H9 (cell line): ENCODE measurements around the gene DENND4A. TPM values are rescaled to one million over a fixed set of nuclear protein-coding genes. Genes with fewer than 3 reads are reported as not detected.

ENCODE experiments used
- DNase-seq: peaks from one replicate; pipeline ENCODE4 v3.0.0-alpha.2; 2017
- H2AFZ ChIP-seq: one replicate; pipeline ENCODE4 v1.6.1; 2013; ENCODE audit warnings: mild to moderate bottlenecking, low read length, control low read depth, moderate library complexity
- H2AK5ac ChIP-seq: 2 replicates; pipeline ENCODE4 v1.6.1; 2013; ENCODE audit warnings: low read length, control low read depth, mixed read lengths; ENCODE audit not compliant: insufficient read length
- H2BK120ac ChIP-seq: one replicate; pipeline ENCODE4 v1.6.1; 2013; ENCODE audit warnings: low read depth, mild to moderate bottlenecking, low read length, control low read depth, inconsistent platforms; ENCODE audit not compliant: poor library complexity, severe bottlenecking
- H2BK12ac ChIP-seq: 2 replicates; pipeline ENCODE4 v1.6.1; 2013; ENCODE audit warnings: low read length, control low read depth, mixed read lengths, low read depth; ENCODE audit not compliant: insufficient read length
- H2BK15ac ChIP-seq: 2 replicates; pipeline ENCODE4 v1.6.1; 2013; ENCODE audit warnings: low read depth, low read length, control low read depth
- H2BK20ac ChIP-seq: one replicate; pipeline ENCODE4 v1.6.1; 2013; ENCODE audit warnings: low read depth, mild to moderate bottlenecking, low read length, control low read depth, inconsistent platforms; ENCODE audit not compliant: poor library complexity, severe bottlenecking
- H2BK5ac ChIP-seq: 2 replicates; pipeline ENCODE4 v1.6.1; 2013; ENCODE audit warnings: low read length, control low read depth, mixed read lengths; ENCODE audit not compliant: insufficient read length
- H3K14ac ChIP-seq: 2 replicates; pipeline ENCODE4 v1.6.1; 2013; ENCODE audit warnings: low read length, control low read depth; ENCODE audit not compliant: insufficient read depth
- H3K18ac ChIP-seq: 2 replicates; pipeline ENCODE4 v1.6.1; 2013; ENCODE audit warnings: low read depth, mild to moderate bottlenecking, mixed read lengths, low read length, control low read depth; ENCODE audit not compliant: insufficient read length
- H3K23ac ChIP-seq: 2 replicates; pipeline ENCODE4 v1.6.1; 2013; ENCODE audit warnings: low read length, control low read depth, mixed read lengths, low read depth; ENCODE audit not compliant: insufficient read length
- H3K23me2 ChIP-seq: 2 replicates; pipeline ENCODE4 v1.6.1; 2013; ENCODE audit warnings: low read depth, mild to moderate bottlenecking, mixed read lengths, low read length, control low read depth; ENCODE audit not compliant: insufficient read length, poor library complexity, severe bottlenecking
- H3K27ac ChIP-seq: 2 replicates; pipeline ENCODE4 v1.5.1; 2013; ENCODE audit warnings: low read length, control low read depth, mixed read lengths, low read depth; ENCODE audit not compliant: insufficient read length
- H3K27me3 ChIP-seq: 2 replicates; pipeline ENCODE4 v1.6.1; 2013; ENCODE audit warnings: low read length, control low read depth, inconsistent platforms; ENCODE audit not compliant: insufficient read depth
- H3K4ac ChIP-seq: 2 replicates; pipeline ENCODE4 v1.6.1; 2013; ENCODE audit warnings: low read depth, mild to moderate bottlenecking, control low read depth, inconsistent platforms, low read length, moderate library complexity
- H3K4me1 ChIP-seq: 2 replicates; pipeline ENCODE4 v1.6.1; 2013; ENCODE audit warnings: low read length, control low read depth, inconsistent platforms; ENCODE audit not compliant: insufficient read depth
- H3K4me2 ChIP-seq: 2 replicates; pipeline ENCODE4 v1.6.1; 2013; ENCODE audit warnings: low read length, control low read depth, mixed read lengths; ENCODE audit not compliant: insufficient read length, insufficient read depth
- H3K56ac ChIP-seq: 2 replicates; pipeline ENCODE4 v1.6.1; 2013; ENCODE audit warnings: low read depth, mild to moderate bottlenecking, mixed read lengths, low read length, control low read depth; ENCODE audit not compliant: insufficient read length
- H3K79me1 ChIP-seq: 2 replicates; pipeline ENCODE4 v1.6.1; 2013; ENCODE audit warnings: low read depth, mild to moderate bottlenecking, moderate library complexity, low read length, control low read depth, inconsistent platforms; ENCODE audit not compliant: insufficient read depth, poor library complexity, severe bottlenecking
- H3K79me2 ChIP-seq: 2 replicates; pipeline ENCODE4 v1.6.1; 2013; ENCODE audit warnings: low read length, control low read depth, inconsistent platforms; ENCODE audit not compliant: insufficient read depth
- H3K9ac ChIP-seq: 2 replicates; pipeline ENCODE4 v1.6.1; 2013; ENCODE audit warnings: low read length, control low read depth, mixed read lengths; ENCODE audit not compliant: insufficient read length; ENCODE audit errors: extremely low read depth
- H3K9me3 ChIP-seq: one replicate; pipeline ENCODE4 v1.6.1; 2013; ENCODE audit warnings: low read depth, low read length, inconsistent platforms; ENCODE audit not compliant: control insufficient read depth
- H3T11ph ChIP-seq: one replicate; pipeline ENCODE4 v1.6.1; 2013; ENCODE audit warnings: mild to moderate bottlenecking, low read length, control low read depth, inconsistent platforms
- H4K20me1 ChIP-seq: one replicate; pipeline ENCODE4 v1.6.1; 2013; ENCODE audit not compliant: control insufficient read depth, insufficient read length, insufficient read depth
- H4K5ac ChIP-seq: 2 replicates; pipeline ENCODE4 v1.6.1; 2013; ENCODE audit warnings: low read depth, mild to moderate bottlenecking, mixed read lengths, low read length, control low read depth; ENCODE audit not compliant: insufficient read length
- H4K8ac ChIP-seq: replicated peaks from 2 replicates; pipeline ENCODE4 v1.6.1; 2013; ENCODE audit warnings: low read length, control low read depth, mixed read lengths, low read depth; ENCODE audit not compliant: insufficient read length
- H4K91ac ChIP-seq: 2 replicates; pipeline ENCODE4 v1.6.1; 2013; ENCODE audit warnings: low read depth, mild to moderate bottlenecking, moderate library complexity, mixed read lengths, low read length, control low read depth; ENCODE audit not compliant: insufficient read length
- H3K27ac Mint-ChIP-seq, 3 experiments: 2 replicates in 2 of 3; 3 replicates in 1 of 3; pipeline ENCODE4 v1.8.0; 2020 to 2021; ENCODE audit warnings: mixed read lengths in 3 of 3, mild to moderate bottlenecking in 1 of 3, moderate library complexity in 1 of 3
- H3K27me3 Mint-ChIP-seq: 2 replicates; pipeline ENCODE4 v1.8.0; 2021; ENCODE audit warnings: low read depth, mild to moderate bottlenecking, moderate library complexity, mixed read lengths
- H3K36me3 Mint-ChIP-seq, 3 experiments: 2 replicates in 2 of 3; 3 replicates in 1 of 3; pipeline ENCODE4 v1.8.0; 2020 to 2021; ENCODE audit warnings: low read depth in 3 of 3, mixed read lengths in 3 of 3; ENCODE audit not compliant: insufficient read depth in 1 of 3
- H3K4me1 Mint-ChIP-seq, 2 experiments: 2 replicates each; pipeline ENCODE4 v1.8.0; 2020; ENCODE audit warnings: mixed read lengths in 2 of 2
- H3K4me3 Mint-ChIP-seq, 2 experiments: 2 replicates in 1 of 2; 3 replicates in 1 of 2; pipeline ENCODE4 v1.8.0; 2020 to 2021; ENCODE audit warnings: mild to moderate bottlenecking in 2 of 2, mixed read lengths in 2 of 2, moderate library complexity in 1 of 2
- H3K9me3 Mint-ChIP-seq, 2 experiments: 2 replicates in 1 of 2; 3 replicates in 1 of 2; pipeline ENCODE4 v1.8.0; 2020; ENCODE audit warnings: mild to moderate bottlenecking in 2 of 2, mixed read lengths in 2 of 2, moderate library complexity in 1 of 2
- CTCF ChIP-seq: fragments of 200-600 bp; sonication (generic); conservative IDR thresholded peaks from 3 replicates; pipeline ENCODE4 v1.8.0; 2021; ENCODE audit warnings: antibody characterized with exemption, mild to moderate bottlenecking
- WGBS: extraction: QIAGEN DNeasy Blood & Tissue Kit; methylation state at CpG from one replicate; pipeline ENCODE4 v1.1.7; 2013; ENCODE audit warnings: missing lambda C conversion rate, low lambda C conversion rate, mixed read lengths; ENCODE audit not compliant: insufficient read length; ENCODE audit errors: extremely low coverage; 5-methylcytosine and 5-hydroxymethylcytosine counted together
- total RNA-seq: library from RNA; stranded (reverse); gene quantifications from 2 replicates; pipeline ENCODE4 v1.2.1, GENCODE V29; 2021

The DENND4A gene
- total RNA-seq, 1 experiment from 2014 or later: 4.7 TPM

- no peaks in the 10 kb centered on the region for H3K79me1 ChIP-seq
- no peaks in the 10 kb centered on the region for H3K36me3 Mint-ChIP-seq
- no peaks in the 10 kb centered on the region for H3K27me3 ChIP-seq
- no peaks in the 10 kb centered on the region for H3K27me3 Mint-ChIP-seq
- no peaks in the 10 kb centered on the region for H3K79me2 ChIP-seq
- H2BK20ac ChIP-seq: no peak overlapping the region
- no peaks in the 10 kb centered on the region for H3K4me1 ChIP-seq
- H2AK5ac ChIP-seq: no peak overlapping the region
- H4K91ac ChIP-seq: no peak overlapping the region
- DNase-seq: no peak
- H3K9ac ChIP-seq: no peak overlapping the region
- no peak for TF ChIP-seq CTCF
- no peak overlapping the region for H3K14ac ChIP-seq
- H2BK120ac ChIP-seq: no peak overlapping the region
- no peak overlapping the region for H2AFZ ChIP-seq
- no peaks in the 10 kb centered on the region for H3K4me1 Mint-ChIP-seq
- H3K23ac ChIP-seq: no peak overlapping the region
- H3K4me2 ChIP-seq: no peak overlapping the region
- no peaks in the 10 kb centered on the region for H3K9me3 ChIP-seq
- 0 out of 7 replicates have a peak overlapping the region, but pooled peaks of 1 of the 3 experiments have one; percentile 15 for H3K27ac Mint-ChIP-seq
- no peak overlapping the region for H4K8ac ChIP-seq
- H4K20me1 ChIP-seq: no peaks in the 10 kb centered on the region
- no peak overlapping the region for H4K5ac ChIP-seq
- no peak overlapping the region for H3K56ac ChIP-seq
- H3K4ac ChIP-seq: no peak overlapping the region
- no peaks in the 10 kb centered on the region for H3K9me3 Mint-ChIP-seq
- H3K4me3 Mint-ChIP-seq: no peak overlapping the region
- H3K18ac ChIP-seq: no peak overlapping the region
- no peak overlapping the region for H2BK15ac ChIP-seq
- no peak overlapping the region for H3T11ph ChIP-seq
- no peaks in the 10 kb centered on the region for H3K23me2 ChIP-seq
- H2BK12ac ChIP-seq: no peak overlapping the region
- WGBS: no CpG with 5 or more reads among the region's 2 CpGs
- no peak overlapping the region for H2BK5ac ChIP-seq
- H3K27ac ChIP-seq: no peak overlapping the region
These were observed 13.8 kb downstream of the DENND4A start for GRCh38 chr15:65778269-65778668.
